Glomerular visceral epithelial cell (primary cell): ENCODE measurements around the gene CIB1.
A peak's percentile ranks its signal among the peaks of the same experiment; 100 is the strongest.
"Not testable (repeated sequence)": the region's sequence is repeated elsewhere in the genome, so short reads cannot be mapped to it uniquely, and the experiment has no call there.

Experiments used
- DNase-seq: peaks from one replicate; pipeline ENCODE4 v3.0.0-alpha.2; 2016; ENCODE audit errors: extremely low spot score

Gene CIB1

GRCh38 chr15:90233387-90234095 lies at the start of gene CIB1:
Gene CIB1, minus strand, starts transcription at chr15:90233941. Its CDS starts 56 bp downstream, at chr15:90233885.
- peak; percentile 98 for DNase-seq

- not testable (repeated sequence) for DNase-seq
Measured at GRCh38 chr15:90281637-90282036, 47.9 kb upstream of the CIB1 start.

GRCh38 chr15:90280743-90281142 lies 47.0 kb upstream of the CIB1 start:
- DNase-seq, result not testable (repeated sequence)

- not testable (repeated sequence) for DNase-seq
Measured at GRCh38 chr15:90278467-90278866, 44.7 kb upstream of the CIB1 start.

GRCh38 chr15:90271459-90272166 lies 37.9 kb upstream of the CIB1 start:
- DNase-seq, result no peak

GRCh38 chr15:90270502-90271150 lies 36.9 kb upstream of the CIB1 start:
- no peak for DNase-seq

GRCh38 chr15:90268415-90268814 lies 34.7 kb upstream of the CIB1 start:
- no peak for DNase-seq

GRCh38 chr15:90266485-90266884 lies 32.7 kb upstream of the CIB1 start:
- peak; percentile 18 for DNase-seq

- peak; percentile 40 for DNase-seq
Measured at GRCh38 chr15:90266061-90266431, 32.3 kb upstream of the CIB1 start.

- DNase-seq, result peak; percentile 85
Measured at GRCh38 chr15:90265271-90266060, 31.7 kb upstream of the CIB1 start, which contains the start of gene NGRN. Gene NGRN, plus strand, starts transcription at chr15:90265672. Its CDS starts 41 bp downstream, at chr15:90265713.

GRCh38 chr15:90264671-90265070 lies 30.9 kb upstream of the CIB1 start:
- DNase-seq, result peak; percentile 16

GRCh38 chr15:90262426-90262825 lies 28.7 kb upstream of the CIB1 start:
- no peak for DNase-seq

- DNase-seq, result peak; percentile 45
Measured at GRCh38 chr15:90261811-90262210, 28.1 kb upstream of the CIB1 start.

GRCh38 chr15:90260731-90261130 lies 27.0 kb upstream of the CIB1 start:
- DNase-seq, result not testable (repeated sequence)

- no peak for DNase-seq
Measured at GRCh38 chr15:90259524-90259923, 25.8 kb upstream of the CIB1 start.

- DNase-seq, result no peak
Measured at GRCh38 chr15:90257776-90258175, 24.0 kb upstream of the CIB1 start.

GRCh38 chr15:90249203-90249863 lies 15.6 kb upstream of the CIB1 start, which contains the start of gene TTLL13:
Gene TTLL13, plus strand, starts transcription at chr15:90249556. Its CDS starts 1,075 bp downstream, at chr15:90250631.
- peak; percentile 90 for DNase-seq

- no peak for DNase-seq
Measured at GRCh38 chr15:90248789-90249202, 15.1 kb upstream of the CIB1 start.

- DNase-seq, result no peak
Measured at GRCh38 chr15:90243943-90244639, 10.3 kb upstream of the CIB1 start.
